Measurements from ENCODE around the gene SLC35F2. TPM values are rescaled to one million over a fixed set of nuclear protein-coding genes. Genes with fewer than 3 reads are reported as not detected.

Gene SLC35F2
- total RNA-seq, 3 donors from 2014 or later (not counting 1 experiment from before 2014, with no cell fraction given): 1.2 to 3.7 (median 2.7) TPM

GRCh38 chr11:107856981-107857517 lies 1.5 kb downstream of the SLC35F2 start:
- Histone ChIP-seq H3K4me1 (ENCODE audit: control insufficient read depth, insufficient read depth, low read length) (peaks cover 22% of the 10 kb centered on the region), H3K27ac (ENCODE audit: low read length) (no peak overlapping the region), H3K9me3 (ENCODE audit: control insufficient read depth, insufficient read depth, low read length) (no peaks in the 10 kb centered on the region), H3K27me3 (ENCODE audit: control insufficient read depth, insufficient read depth, low read length) (no peaks in the 10 kb centered on the region), H3K36me3 (ENCODE audit: control insufficient read depth, insufficient read depth, low read length) (no peaks in the 10 kb centered on the region), H3K4me3 (ENCODE audit: low read length) (no peak overlapping the region)
- H3K4me3 Mint-ChIP-seq: no peak overlapping the region
- peak in 1 of 2 donors; percentile 12 for DNase-seq
- no peak overlapping the region for H3K27ac Mint-ChIP-seq
- no peaks in the 10 kb centered on the region for H3K36me3 Mint-ChIP-seq
- H3K27me3 Mint-ChIP-seq (ENCODE audit: low read depth in 2 of 2): no peaks in the 10 kb centered on the region
- WGBS (ENCODE audit: insufficient coverage): 73% methylated on average over 7 of the region's 7 CpGs
- intact Hi-C loops (cut with micrococcal nuclease): no loop called here
- no peaks in the 10 kb centered on the region for H3K9me3 Mint-ChIP-seq
- ATAC-seq: no peak
- no peak for TF ChIP-seq CTCF (IDR thresholded peaks at IDR 0.05)
- H3K4me1 Mint-ChIP-seq: peaks cover 24% of the 10 kb centered on the region in 2 donors

GRCh38 chr11:107856180-107856980 lies 2.2 kb downstream of the SLC35F2 start:
- no peak overlapping the region for H3K4me3 ChIP-seq (ENCODE audit: low read length)
- no peak for TF ChIP-seq CTCF (IDR thresholded peaks at IDR 0.05)
- no peak overlapping the region for H3K27ac ChIP-seq (ENCODE audit: low read length)
- no peaks in the 10 kb centered on the region for H3K9me3 Mint-ChIP-seq
- ATAC-seq (no peak), DNase-seq (peak in 1 of 2 donors; percentile 19)
- no peaks in the 10 kb centered on the region for H3K36me3 Mint-ChIP-seq
- intact Hi-C loops (cut with micrococcal nuclease): no loop called here
- H3K4me3 Mint-ChIP-seq: no peak overlapping the region
- no peaks in the 10 kb centered on the region for H3K27me3 Mint-ChIP-seq (ENCODE audit: low read depth in 2 of 2)
- H3K27me3 ChIP-seq (ENCODE audit: control insufficient read depth, insufficient read depth, low read length): no peaks in the 10 kb centered on the region
- peaks cover 24% of the 10 kb centered on the region in 2 donors for H3K4me1 Mint-ChIP-seq
- H3K4me1 ChIP-seq (ENCODE audit: control insufficient read depth, insufficient read depth, low read length): peaks cover 22% of the 10 kb centered on the region
- peak overlapping the region in 1 of 2 donors; percentile 52 for H3K27ac Mint-ChIP-seq
- no peaks in the 10 kb centered on the region for H3K9me3 ChIP-seq (ENCODE audit: control insufficient read depth, insufficient read depth, low read length)
- 79% methylated on average over 10 of the region's 10 CpGs for WGBS (ENCODE audit: insufficient coverage)
- H3K36me3 ChIP-seq (ENCODE audit: control insufficient read depth, insufficient read depth, low read length): no peaks in the 10 kb centered on the region

- Histone ChIP-seq H3K27me3 (ENCODE audit: control insufficient read depth, insufficient read depth, low read length) (no peaks in the 10 kb centered on the region), H3K36me3 (ENCODE audit: control insufficient read depth, insufficient read depth, low read length) (no peaks in the 10 kb centered on the region), H3K27ac (ENCODE audit: low read length) (no peak overlapping the region), H3K4me1 (ENCODE audit: control insufficient read depth, insufficient read depth, low read length) (peaks cover 4% of the 10 kb centered on the region), H3K4me3 (ENCODE audit: low read length) (no peak overlapping the region), H3K9me3 (ENCODE audit: control insufficient read depth, insufficient read depth, low read length) (no peaks in the 10 kb centered on the region)
- WGBS (ENCODE audit: insufficient coverage): 95% methylated on average over 6 of the region's 6 CpGs
- Mint-ChIP-seq H3K27ac (no peak overlapping the region), H3K4me1 (peaks cover 5% of the 10 kb centered on the region in 2 donors), H3K9me3 (no peaks in the 10 kb centered on the region), H3K36me3 (no peaks in the 10 kb centered on the region), H3K27me3 (ENCODE audit: low read depth in 2 of 2) (no peaks in the 10 kb centered on the region), H3K4me3 (no peak overlapping the region)
- intact Hi-C loops (cut with micrococcal nuclease): no loop called here
- ATAC-seq (no peak), DNase-seq (no peak)
- TF ChIP-seq CTCF (IDR thresholded peaks at IDR 0.05): no peak
These were observed 5.5 kb downstream of the SLC35F2 start for GRCh38 chr11:107853070-107853469.
